ENCODE results near the gene SPOUT1.
"Not testable (repeated sequence)": the region's sequence is repeated elsewhere in the genome, so short reads cannot be mapped to it uniquely, and the experiment has no call there.

Gene SPOUT1

GRCh38 chr9:128809831-128810230, 19.8 kb downstream of the SPOUT1 start:
- no peak for DNase-seq (ENCODE audit: low spot score)

GRCh38 chr9:128809036-128809599, 20.5 kb downstream of the SPOUT1 start:
- DNase-seq (ENCODE audit: low spot score) = no peak

GRCh38 chr9:128808543-128808942, 21.1 kb downstream of the SPOUT1 start:
- no peak for DNase-seq (ENCODE audit: low spot score)

- DNase-seq (ENCODE audit: low spot score) = no peak
Measured at GRCh38 chr9:128807827-128808226, 21.8 kb downstream of the SPOUT1 start.

- no peak for DNase-seq (ENCODE audit: low spot score)
Measured at GRCh38 chr9:128805661-128806060, 23.9 kb downstream of the SPOUT1 start.

GRCh38 chr9:128802482-128802881, 27.1 kb downstream of the SPOUT1 start:
- DNase-seq (ENCODE audit: low spot score) = no peak

- no peak for DNase-seq (ENCODE audit: low spot score)
Measured at GRCh38 chr9:128800061-128800460, 29.5 kb downstream of the SPOUT1 start.

GRCh38 chr9:128798896-128799295, 30.7 kb downstream of the SPOUT1 start:
- DNase-seq (ENCODE audit: low spot score) = no peak

- not testable (repeated sequence) for DNase-seq (ENCODE audit: low spot score)
Measured at GRCh38 chr9:128794961-128795360, 34.6 kb downstream of the SPOUT1 start.

GRCh38 chr9:128792978-128793686, 36.5 kb downstream of the SPOUT1 start:
- DNase-seq (ENCODE audit: low spot score) = no peak

- DNase-seq (ENCODE audit: low spot score) = no peak
Measured at GRCh38 chr9:128792134-128792533, 37.5 kb downstream of the SPOUT1 start.

- no peak for DNase-seq (ENCODE audit: low spot score)
Measured at GRCh38 chr9:128790536-128790935, 39.1 kb downstream of the SPOUT1 start.

- DNase-seq (ENCODE audit: low spot score) = no peak
Measured at GRCh38 chr9:128788445-128788844, 41.1 kb downstream of the SPOUT1 start.

- no peak for DNase-seq (ENCODE audit: low spot score)
Measured at GRCh38 chr9:128787659-128788058, 41.9 kb downstream of the SPOUT1 start.

GRCh38 chr9:128786681-128787601, 42.7 kb downstream of the SPOUT1 start, which contains the start of gene TBC1D13:
Gene TBC1D13 (plus strand): TSS chr9:128787253. CDS start chr9:128787354, 101 bp downstream.
- DNase-seq (ENCODE audit: low spot score) = peak; percentile 95

- DNase-seq (ENCODE audit: low spot score) = no peak
Measured at GRCh38 chr9:128785427-128785826, 44.2 kb downstream of the SPOUT1 start.

GRCh38 chr9:128782669-128783068, 46.9 kb downstream of the SPOUT1 start:
- DNase-seq (ENCODE audit: low spot score) = no peak

GRCh38 chr9:128781187-128782070, 48.2 kb downstream of the SPOUT1 start:
- DNase-seq (ENCODE audit: low spot score) = no peak

- not testable (repeated sequence) for DNase-seq (ENCODE audit: low spot score)
Measured at GRCh38 chr9:128780093-128780492, 49.5 kb downstream of the SPOUT1 start.

GRCh38 chr9:128774804-128775203, 54.8 kb downstream of the SPOUT1 start:
- no peak for DNase-seq (ENCODE audit: low spot score)

GRCh38 chr9:128773049-128773448, 56.5 kb downstream of the SPOUT1 start:
- no peak for DNase-seq (ENCODE audit: low spot score)

Measured in D341Med (cell line).